CD4-positive, alpha-beta T cell treated with Interferon gamma for 1 hour (primary cell): Measurements from ENCODE around the gene CNTNAP2.
"Not testable (repeated sequence)": the region's sequence is repeated elsewhere in the genome, so short reads cannot be mapped to it uniquely, and the experiment has no call there.

Experiments
- DNase-seq: peaks from one replicate; pipeline ENCODE4 v3.0.0-alpha.2; 2020

The CNTNAP2 gene

GRCh38 chr7:146791344-146792285 is 675.0 kb downstream of the CNTNAP2 start:
- DNase-seq, result no peak

- no peak for DNase-seq
Observed at GRCh38 chr7:146804620-146805019, 688.0 kb downstream of the CNTNAP2 start.

- DNase-seq, result no peak
Observed at GRCh38 chr7:146805082-146805481, 688.5 kb downstream of the CNTNAP2 start.

- DNase-seq, result no peak
Observed at GRCh38 chr7:146826329-146826728, 709.7 kb downstream of the CNTNAP2 start.

GRCh38 chr7:146830686-146831085 is 714.1 kb downstream of the CNTNAP2 start:
- DNase-seq, result no peak

- DNase-seq, result no peak
Observed at GRCh38 chr7:146831875-146832274, 715.3 kb downstream of the CNTNAP2 start.

- DNase-seq, result no peak
Observed at GRCh38 chr7:146844405-146844804, 727.8 kb downstream of the CNTNAP2 start.

GRCh38 chr7:146858690-146859089 is 742.1 kb downstream of the CNTNAP2 start:
- no peak for DNase-seq

GRCh38 chr7:146861701-146862100 is 745.1 kb downstream of the CNTNAP2 start:
- no peak for DNase-seq

GRCh38 chr7:146862415-146862814 is 745.8 kb downstream of the CNTNAP2 start:
- no peak for DNase-seq

GRCh38 chr7:146864644-146865043 is 748.0 kb downstream of the CNTNAP2 start:
- no peak for DNase-seq

- DNase-seq, result no peak
Observed at GRCh38 chr7:146865696-146866095, 749.1 kb downstream of the CNTNAP2 start.

GRCh38 chr7:146874722-146875121 is 758.1 kb downstream of the CNTNAP2 start:
- DNase-seq, result no peak

GRCh38 chr7:146875237-146875785 is 758.7 kb downstream of the CNTNAP2 start:
- DNase-seq, result no peak

- DNase-seq, result no peak
Observed at GRCh38 chr7:146875981-146876380, 759.4 kb downstream of the CNTNAP2 start.

- no peak for DNase-seq
Observed at GRCh38 chr7:146876411-146876810, 759.8 kb downstream of the CNTNAP2 start.

GRCh38 chr7:146878901-146879300 is 762.3 kb downstream of the CNTNAP2 start:
- DNase-seq, result no peak

GRCh38 chr7:146885231-146885630 is 768.6 kb downstream of the CNTNAP2 start:
- no peak for DNase-seq

- DNase-seq, result no peak
Observed at GRCh38 chr7:146889806-146890555, 773.4 kb downstream of the CNTNAP2 start.

- no peak for DNase-seq
Observed at GRCh38 chr7:146892151-146892550, 775.5 kb downstream of the CNTNAP2 start.

- no peak for DNase-seq
Observed at GRCh38 chr7:146894927-146895326, 778.3 kb downstream of the CNTNAP2 start.

GRCh38 chr7:146902266-146902665 is 785.7 kb downstream of the CNTNAP2 start:
- no peak for DNase-seq

- DNase-seq, result no peak
Observed at GRCh38 chr7:146902728-146903127, 786.1 kb downstream of the CNTNAP2 start.

GRCh38 chr7:146905746-146906145 is 789.1 kb downstream of the CNTNAP2 start:
- not testable (repeated sequence) for DNase-seq
